Neural cell (in vitro differentiated cells): ENCODE results near the gene ANAPC5. TPM values are rescaled to one million over a fixed set of nuclear protein-coding genes. Genes with fewer than 3 reads are reported as not detected.

Experiments used
- H2AFZ ChIP-seq: fragments of 200-600, 300-800 bp; sonication (generic), shearing (Covaris generic); 2 replicates; pipeline ENCODE4 v1.6.0; 2014; ENCODE audit warnings: low read depth, mild to moderate bottlenecking, antibody characterized with exemption, low read length, moderate library complexity
- H3F3A ChIP-seq: fragments of 200-600 bp; shearing (Covaris generic); 2 replicates; pipeline ENCODE4 v1.6.1; 2016; ENCODE audit warnings: mild to moderate bottlenecking, moderate library complexity, mixed read lengths, antibody characterized with exemption, low read length; ENCODE audit not compliant: insufficient read depth, poor library complexity, severe bottlenecking
- H3K27ac ChIP-seq: fragments of 200-600, 300-800 bp; sonication (generic), shearing (Covaris generic); 2 replicates; pipeline ENCODE4 v1.5.1; 2014; ENCODE audit warnings: mild to moderate bottlenecking, low read length, moderate library complexity
- H3K27me3 ChIP-seq: fragments of 300-800, 200-600 bp; sonication (generic), shearing (Covaris generic); 2 replicates; pipeline ENCODE4 v1.6.0; 2014; ENCODE audit warnings: mild to moderate bottlenecking, low read depth, low read length, moderate library complexity; ENCODE audit not compliant: insufficient read depth
- H3K36me3 ChIP-seq: fragments of 300-800, 200-600 bp; sonication (generic), shearing (Covaris generic); 2 replicates; pipeline ENCODE4 v1.5.1; 2014; ENCODE audit warnings: mild to moderate bottlenecking, antibody characterized with exemption, low read length, moderate library complexity; ENCODE audit not compliant: insufficient read depth
- H3K4me2 ChIP-seq: fragments of 300-800, 200-600 bp; sonication (generic), shearing (Covaris generic); 2 replicates; pipeline ENCODE4 v1.6.0; 2014; ENCODE audit warnings: mild to moderate bottlenecking, low read length
- H3K4me3 ChIP-seq: fragments of 300-800, 200-600 bp; sonication (generic), shearing (Covaris generic); 2 replicates; pipeline ENCODE4 v1.5.1; 2014; ENCODE audit warnings: mild to moderate bottlenecking, low read length, moderate library complexity
- H3K79me2 ChIP-seq: fragments of 200-600 bp; shearing (Covaris generic); replicated peaks from 2 replicates; pipeline ENCODE4 v1.6.0; 2014; ENCODE audit warnings: mild to moderate bottlenecking, low read length, moderate library complexity; ENCODE audit not compliant: insufficient read depth
- H3K9ac ChIP-seq: fragments of 300-800, 200-600 bp; sonication (generic), shearing (Covaris generic); 2 replicates; pipeline ENCODE4 v1.6.1; 2016; ENCODE audit warnings: mild to moderate bottlenecking, low read length, mixed read lengths
- H3K9me2 ChIP-seq: fragments of 200-600 bp; shearing (Covaris generic); 2 replicates; pipeline ENCODE4 v1.6.1; 2016; ENCODE audit warnings: mild to moderate bottlenecking, low read length, mixed read lengths; ENCODE audit not compliant: insufficient read depth
- H3K9me3 ChIP-seq: fragments of 200-600, 300-800 bp; sonication (generic), shearing (Covaris generic); 2 replicates; pipeline ENCODE4 v1.6.1; 2016; ENCODE audit warnings: mild to moderate bottlenecking, mixed run types, low read length, moderate library complexity, mixed read lengths
- H4K20me1 ChIP-seq: fragments of 200-600 bp; shearing (Covaris generic); 2 replicates; pipeline ENCODE4 v1.6.1; 2016; ENCODE audit warnings: mild to moderate bottlenecking, mixed run types; ENCODE audit not compliant: insufficient read depth
- CTCF ChIP-seq: fragments of 450-650 bp; IDR thresholded peaks from 2 replicates; pipeline ENCODE4 v1.5.1; 2014; ENCODE audit warnings: antibody characterized with exemption, mild to moderate bottlenecking, moderate library complexity; ENCODE audit not compliant: poor library complexity, severe bottlenecking
- EP300 ChIP-seq: fragments of 450-650 bp; conservative IDR thresholded peaks from 2 replicates; pipeline ENCODE4 v1.6.1; 2014; ENCODE audit warnings: antibody characterized with exemption, mild to moderate bottlenecking, moderate library complexity; ENCODE audit not compliant: poor library complexity, severe bottlenecking
- EZH2 ChIP-seq: fragments of 200-600, 300-800 bp; shearing (Covaris generic), sonication (generic); IDR thresholded peaks from 2 replicates; pipeline ENCODE4 v1.6.1; 2014; ENCODE audit warnings: antibody characterized with exemption, low read length, borderline replicate concordance, mild to moderate bottlenecking; ENCODE audit not compliant: insufficient read depth, poor library complexity, severe bottlenecking
- MXI1 ChIP-seq: fragments of 450-650 bp; conservative IDR thresholded peaks from 2 replicates; pipeline ENCODE4 v1.6.1; 2014; ENCODE audit warnings: antibody characterized with exemption, mild to moderate bottlenecking; ENCODE audit not compliant: poor library complexity, severe bottlenecking
- POLR2AphosphoS5 ChIP-seq: IDR thresholded peaks from 2 replicates; pipeline ENCODE4 v1.6.1; 2012
- RAD21 ChIP-seq: fragments of 450-650 bp; conservative IDR thresholded peaks from 2 replicates; pipeline ENCODE4 v1.6.1; 2014; ENCODE audit warnings: antibody characterized with exemption, mild to moderate bottlenecking, moderate library complexity
- REST ChIP-seq: IDR thresholded peaks from 2 replicates; pipeline ENCODE4 v1.6.1; 2012; ENCODE audit warnings: borderline replicate concordance
- SMC3 ChIP-seq: fragments of 450-650 bp; conservative IDR thresholded peaks from 2 replicates; pipeline ENCODE4 v1.6.1; 2014; ENCODE audit warnings: antibody characterized with exemption, mild to moderate bottlenecking, moderate library complexity; ENCODE audit not compliant: poor library complexity
- TAF1 ChIP-seq: IDR thresholded peaks from 2 replicates; pipeline ENCODE4 v1.6.1; 2012; ENCODE audit warnings: low read depth
- polyA plus RNA-seq: library from polyadenylated mRNA; depleted of rRNA; stranded (reverse); fragments of >200 nt; gene quantifications from 2 replicates; pipeline ENCODE4 v1.2.3, GENCODE V29; 2014

The ANAPC5 gene
- polyA plus RNA-seq, 1 donor from 2014 or later = 272 TPM

- Histone ChIP-seq H3K4me3 (no peak overlapping the region), H3K4me2 (no peak overlapping the region), H3K79me2 (no peaks in the 10 kb centered on the region), H4K20me1 (no peaks in the 10 kb centered on the region), H3K9me2 (no peaks in the 10 kb centered on the region), H3K9ac (no peak overlapping the region), H3K9me3 (no peaks in the 10 kb centered on the region), H3K27me3 (no peaks in the 10 kb centered on the region), H3F3A (no peaks in the 10 kb centered on the region), H3K36me3 (no peaks in the 10 kb centered on the region), H3K27ac (no peak overlapping the region), H2AFZ (no peak overlapping the region)
- TF ChIP-seq EP300 = no peak
- no peak for TF ChIP-seq RAD21
- no peak for TF ChIP-seq TAF1
- TF ChIP-seq CTCF = no peak
- no peak for TF ChIP-seq REST
- TF ChIP-seq EZH2 = no peak
- no peak for TF ChIP-seq POLR2AphosphoS5
- no peak for TF ChIP-seq SMC3
- TF ChIP-seq MXI1 = no peak
Observed at GRCh38 chr12:121277374-121277759, 74.8 kb downstream of the ANAPC5 start.

DNA sequence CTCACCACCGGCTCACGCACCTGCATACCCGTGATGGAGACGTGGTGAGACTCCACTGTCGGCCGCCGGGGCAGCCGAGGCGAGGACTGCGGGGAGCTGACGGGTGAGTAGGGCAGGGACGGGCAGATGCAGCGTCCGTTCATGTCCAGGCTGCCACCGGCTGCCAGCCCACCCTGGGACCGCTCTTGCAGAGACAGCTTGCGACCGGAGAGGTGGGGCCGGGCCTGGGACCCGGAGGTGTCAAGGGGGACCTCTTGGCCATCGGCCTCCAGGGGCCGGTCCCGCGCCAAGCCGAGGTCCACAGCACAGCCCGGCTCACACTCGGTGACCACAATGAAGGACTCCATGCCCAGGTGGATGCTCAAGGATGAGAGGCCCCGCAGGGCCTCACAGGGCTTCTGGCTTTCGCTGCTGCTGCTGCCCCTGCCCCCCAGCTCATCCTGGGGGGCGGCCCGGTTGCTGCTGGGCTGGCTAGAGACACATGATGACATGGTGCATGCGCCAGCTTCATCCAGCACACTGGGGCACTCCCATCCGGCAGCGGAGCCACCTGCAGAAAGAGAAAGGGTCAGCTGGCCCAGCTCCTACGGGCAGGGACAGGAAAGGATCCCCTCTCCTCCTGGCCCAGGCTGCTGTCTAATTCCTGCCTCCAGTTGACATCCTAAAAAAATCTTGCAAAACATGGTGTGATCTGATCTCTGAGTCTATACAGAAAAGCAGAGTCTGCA lies 78.0 kb downstream of the ANAPC5 start:
- no peak for TF ChIP-seq EZH2
- no peak for TF ChIP-seq CTCF
- no peak for TF ChIP-seq EP300
- no peak for TF ChIP-seq POLR2AphosphoS5
- TF ChIP-seq MXI1 = no peak
- H3K27me3 ChIP-seq = no peaks in the 10 kb centered on the region
- no peaks in the 10 kb centered on the region for H3K36me3 ChIP-seq
- H3K27ac ChIP-seq = no peak overlapping the region
- no peaks in the 10 kb centered on the region for H4K20me1 ChIP-seq
- no peaks in the 10 kb centered on the region for H3K9me3 ChIP-seq
- no peaks in the 10 kb centered on the region for H3K79me2 ChIP-seq
- no peaks in the 10 kb centered on the region for H3F3A ChIP-seq
- H3K4me3 ChIP-seq = no peak overlapping the region
- H3K9me2 ChIP-seq = no peaks in the 10 kb centered on the region
- no peak overlapping the region for H3K9ac ChIP-seq
- no peak overlapping the region for H3K4me2 ChIP-seq
- no peak overlapping the region for H2AFZ ChIP-seq
